BLaER1 treated with 17β-estradiol and CSF1 and Interleukin-3, amounts not matched to agents 10 nM and 100 nM (cell line): ENCODE data around the gene IQCN.

Source experiments
- H3K27ac ChIP-seq, 11 experiments: shearing (Covaris generic); formaldehyde crosslinking; 2 replicates each; pipeline ENCODE4 v1.8.1; 2022
- H3K27me3 ChIP-seq, 11 experiments: shearing (Covaris generic); formaldehyde crosslinking; 2 replicates each; pipeline ENCODE4 v1.8.1; 2022
- H3K36me3 ChIP-seq, 11 experiments: shearing (Covaris generic); formaldehyde crosslinking; 2 replicates each; pipeline ENCODE4 v1.8.1; 2022
- H3K4me1 ChIP-seq, 10 experiments: shearing (Covaris generic); formaldehyde crosslinking; 2 replicates each; pipeline ENCODE4 v1.8.1; 2022
- H3K4me2 ChIP-seq, 11 experiments: shearing (Covaris generic); formaldehyde crosslinking; 2 replicates each; pipeline ENCODE4 v1.8.1; 2022
- H3K4me3 ChIP-seq, 10 experiments: shearing (Covaris generic); formaldehyde crosslinking; 2 replicates each; pipeline ENCODE4 v1.8.1; 2022
- H3K9ac ChIP-seq, 11 experiments: shearing (Covaris generic); formaldehyde crosslinking; 2 replicates each; pipeline ENCODE4 v1.8.1; 2022
- H3K9me3 ChIP-seq, 11 experiments: shearing (Covaris generic); formaldehyde crosslinking; replicated peaks in 1 of 11; 2 replicates each; pipeline ENCODE4 v1.8.1; 2022
- H4K20me1 ChIP-seq, 11 experiments: shearing (Covaris generic); formaldehyde crosslinking; 2 replicates each; pipeline ENCODE4 v1.8.1; 2022
- Cebpa-rat ChIP-seq, 11 experiments: shearing (Covaris generic); IDR thresholded peaks; 2 replicates each; pipeline ENCODE4 v1.8.1; 2022

Gene IQCN

DNA sequence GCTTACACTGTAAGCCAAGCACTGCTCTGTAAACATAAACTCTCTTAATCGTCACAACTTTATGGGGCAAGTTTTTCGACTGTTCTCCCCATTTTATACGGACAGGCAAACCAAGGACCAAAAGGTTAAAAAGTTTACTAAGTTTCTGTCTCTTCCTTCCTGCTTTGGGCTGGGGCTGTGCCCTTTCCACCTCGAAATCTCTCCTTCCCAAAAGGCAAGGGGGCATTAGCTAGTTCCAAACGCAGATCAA, 4.9 kb upstream of the IQCN start:
- TF ChIP-seq Cebpa-rat (IDR thresholded peaks at IDR 0.05), result no peak
- peaks cover 26 to 48% (median 42%) of the 10 kb centered on the region in 11 experiments for H3K36me3 ChIP-seq
- no peaks in the 10 kb centered on the region for H3K27me3 ChIP-seq
- peak overlapping the region; percentile 73 to 97 (median 90) for H3K4me2 ChIP-seq
- H3K27ac ChIP-seq, result peak overlapping the region; percentile 15 to 100 (median 98); a peak in 21 of 22 replicates
- no peaks in the 10 kb centered on the region for H3K9me3 ChIP-seq
- H3K4me1 ChIP-seq, result peaks cover 32 to 65% (median 57%) of the 10 kb centered on the region in 10 experiments
- H4K20me1 ChIP-seq, result peaks cover 63 to 71% (median 69%) of the 10 kb centered on the region in 11 experiments
- H3K9ac ChIP-seq, result peak overlapping the region; percentile 95 to 100 (median 99)
- peak overlapping the region; percentile 81 to 99 (median 92) for H3K4me3 ChIP-seq

DNA sequence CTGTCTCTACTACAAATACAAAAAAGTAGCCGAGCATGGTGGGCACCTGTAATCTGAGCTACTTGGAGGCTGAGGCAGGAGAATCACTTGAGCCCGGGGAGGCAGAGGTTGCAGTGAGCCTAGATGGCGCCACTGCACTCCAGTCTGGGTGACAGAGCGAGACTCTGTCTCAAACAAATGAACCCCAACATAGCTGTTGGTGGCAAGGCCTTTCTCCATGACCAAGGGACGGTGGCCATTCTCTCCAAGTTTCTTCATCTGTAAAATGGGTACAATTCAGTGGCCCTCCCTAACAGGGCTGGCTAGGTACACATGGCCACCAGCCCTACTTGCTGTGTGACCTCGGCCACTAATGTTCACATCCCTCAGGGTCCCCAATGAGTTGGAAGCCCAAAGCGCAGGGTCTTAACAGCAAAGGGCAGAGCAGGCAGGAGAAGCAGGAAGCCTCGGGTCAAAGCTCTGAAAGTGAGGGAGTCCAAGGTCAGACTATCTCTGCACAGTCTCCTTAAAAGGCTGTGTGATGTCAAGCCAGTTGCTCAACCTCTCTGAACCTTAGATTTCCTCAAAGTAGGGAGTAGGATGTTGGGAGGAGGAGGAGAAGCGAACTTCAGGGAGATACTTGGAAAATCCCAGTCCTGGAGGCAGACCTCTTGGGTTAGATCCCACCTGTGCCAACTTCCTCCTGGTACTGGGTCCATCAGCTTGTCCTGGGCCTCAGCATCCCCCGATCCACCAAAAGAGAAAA, 4.4 kb upstream of the IQCN start:
- Histone ChIP-seq H3K4me2 (peak overlapping the region; percentile 73 to 97 (median 90)), H3K4me3 (peak overlapping the region; percentile 81 to 99 (median 92)), H3K36me3 (peaks cover 26 to 50% (median 43%) of the 10 kb centered on the region in 11 experiments), H4K20me1 (peaks cover 68 to 76% (median 74%) of the 10 kb centered on the region in 11 experiments), H3K9ac (peak overlapping the region; percentile 95 to 100 (median 99)), H3K27me3 (no peaks in the 10 kb centered on the region), H3K4me1 (peaks cover 32 to 62% (median 55%) of the 10 kb centered on the region in 10 experiments), H3K27ac (peak overlapping the region; percentile 15 to 100 (median 98); a peak in 20 of 22 replicates), H3K9me3 (no peaks in the 10 kb centered on the region)
- no peak for TF ChIP-seq Cebpa-rat (IDR thresholded peaks at IDR 0.05)

DNA sequence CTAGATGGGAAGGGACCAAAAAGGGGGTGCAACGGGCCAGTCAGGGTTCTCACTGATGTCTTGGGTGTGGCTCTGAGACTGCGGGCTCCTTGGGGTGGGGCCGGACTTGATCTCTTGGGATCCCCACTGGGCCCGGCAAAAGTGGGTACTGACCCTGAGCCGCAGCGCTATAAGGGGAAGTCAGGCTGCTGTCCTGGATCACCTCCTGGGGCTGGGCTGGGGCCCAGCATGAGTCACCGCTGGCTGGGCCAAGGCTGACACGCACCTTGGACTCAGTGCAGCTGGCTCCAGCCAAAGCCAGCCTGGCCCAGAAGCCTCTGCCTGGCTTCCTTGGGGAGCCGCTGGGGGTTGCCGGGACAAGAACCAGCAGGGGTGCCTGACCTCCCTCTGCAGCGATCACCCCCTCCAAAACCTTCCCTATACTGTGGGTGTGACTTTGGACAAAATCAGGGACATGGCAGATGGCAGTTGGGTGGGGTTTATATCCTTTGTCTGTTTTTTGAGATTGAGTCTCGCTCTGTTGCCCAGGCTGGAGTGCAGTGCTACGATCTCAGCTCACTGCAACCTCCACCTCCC, 617 bp upstream of the IQCN start:
- H3K4me3 ChIP-seq, result no peak overlapping the region
- 0 out of 22 replicates have a peak overlapping the region, but pooled peaks of 1 of the 11 experiments have one; percentile 7 for H3K27ac ChIP-seq
- TF ChIP-seq Cebpa-rat (IDR thresholded peaks at IDR 0.05), result no peak
- H3K36me3 ChIP-seq, result peaks cover 26 to 56% (median 45%) of the 10 kb centered on the region in 11 experiments
- peak overlapping the region in 3 of 11 experiments; percentile 7 to 48 (median 47); a peak in 2 of 22 replicates for H3K9ac ChIP-seq
- H4K20me1 ChIP-seq, result peaks cover 69 to 99% (median 84%) of the 10 kb centered on the region in 11 experiments
- H3K4me1 ChIP-seq, result peaks cover 21 to 47% (median 39%) of the 10 kb centered on the region in 10 experiments
- no peaks in the 10 kb centered on the region for H3K27me3 ChIP-seq
- peak overlapping the region in 6 of 11 experiments; percentile 17 to 77 (median 56); a peak in 11 of 22 replicates for H3K4me2 ChIP-seq
- no peaks in the 10 kb centered on the region for H3K9me3 ChIP-seq

DNA sequence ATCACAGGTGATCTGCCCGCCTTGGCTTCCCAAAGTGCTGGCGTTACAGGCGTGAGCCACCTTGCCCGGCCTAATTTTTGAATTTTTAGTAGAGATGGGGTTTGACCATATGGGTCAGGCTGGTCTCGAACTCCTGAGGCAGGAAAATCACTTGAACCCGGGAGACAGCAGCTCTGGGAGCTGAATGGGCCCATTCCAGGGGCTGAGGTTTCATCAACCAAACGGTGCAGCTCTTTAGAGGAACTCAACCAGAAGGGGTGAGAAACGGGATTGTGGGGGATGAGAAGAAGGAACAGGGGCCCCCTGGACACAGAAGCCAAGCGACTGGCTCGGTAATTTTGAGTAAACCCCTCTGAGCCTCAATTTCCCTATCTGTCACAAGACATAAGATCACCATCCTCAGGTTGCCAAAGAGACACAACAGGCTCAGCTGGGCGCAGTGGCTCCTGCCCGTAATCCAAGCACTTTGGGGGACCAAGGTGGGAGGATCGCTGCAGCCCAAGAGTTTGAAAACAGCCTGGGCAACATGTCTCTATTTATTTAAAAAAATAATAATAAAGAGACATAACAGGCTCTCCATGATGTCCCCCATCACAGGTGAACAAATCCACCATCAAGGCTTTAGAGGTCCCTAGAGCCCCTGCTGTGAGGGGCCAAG, 562 bp downstream of the IQCN start:
- peaks cover 20 to 51% (median 41%) of the 10 kb centered on the region in 11 experiments for H3K36me3 ChIP-seq
- peaks cover 15 to 50% (median 37%) of the 10 kb centered on the region in 10 experiments for H3K4me1 ChIP-seq
- H3K27me3 ChIP-seq, result no peaks in the 10 kb centered on the region
- TF ChIP-seq Cebpa-rat (IDR thresholded peaks at IDR 0.05), result no peak
- no peaks in the 10 kb centered on the region for H3K9me3 ChIP-seq
- no peak overlapping the region for H3K27ac ChIP-seq
- H3K9ac ChIP-seq, result no peak overlapping the region
- no peak overlapping the region for H3K4me2 ChIP-seq
- no peak overlapping the region for H3K4me3 ChIP-seq
- peaks cover 60 to 98% (median 79%) of the 10 kb centered on the region in 11 experiments for H4K20me1 ChIP-seq

DNA sequence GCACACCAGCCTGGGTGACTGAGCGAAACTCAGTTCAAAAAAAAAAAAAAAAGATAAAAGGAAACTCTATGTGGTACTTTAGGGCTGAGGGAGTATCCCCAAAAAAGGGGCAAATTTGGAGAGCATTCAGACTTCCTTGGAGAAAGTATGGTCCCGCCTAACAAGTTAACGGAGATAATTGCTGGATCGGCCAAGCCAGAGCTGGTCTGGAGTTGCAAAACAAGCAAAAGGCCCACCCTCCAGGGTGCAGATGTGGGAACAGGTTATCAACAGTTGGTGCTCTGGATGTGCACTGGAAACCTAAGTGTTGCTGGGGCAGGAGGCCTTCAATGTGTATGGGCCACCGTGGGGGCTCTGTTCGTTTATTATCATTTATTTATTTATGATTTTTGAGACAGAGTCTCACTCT, 2.8 kb downstream of the IQCN start:
- Histone ChIP-seq H4K20me1 (peaks cover 38 to 79% (median 56%) of the 10 kb centered on the region in 11 experiments), H3K9me3 (no peaks in the 10 kb centered on the region), H3K27ac (no peak overlapping the region), H3K4me3 (no peak overlapping the region), H3K27me3 (no peaks in the 10 kb centered on the region), H3K9ac (no peak overlapping the region), H3K4me1 (peaks cover 6 to 35% (median 26%) of the 10 kb centered on the region in 10 experiments; a peak in 19 of 20 replicates), H3K4me2 (no peak overlapping the region), H3K36me3 (peaks cover 27 to 53% (median 40%) of the 10 kb centered on the region in 11 experiments)
- no peak for TF ChIP-seq Cebpa-rat (IDR thresholded peaks at IDR 0.05)

DNA sequence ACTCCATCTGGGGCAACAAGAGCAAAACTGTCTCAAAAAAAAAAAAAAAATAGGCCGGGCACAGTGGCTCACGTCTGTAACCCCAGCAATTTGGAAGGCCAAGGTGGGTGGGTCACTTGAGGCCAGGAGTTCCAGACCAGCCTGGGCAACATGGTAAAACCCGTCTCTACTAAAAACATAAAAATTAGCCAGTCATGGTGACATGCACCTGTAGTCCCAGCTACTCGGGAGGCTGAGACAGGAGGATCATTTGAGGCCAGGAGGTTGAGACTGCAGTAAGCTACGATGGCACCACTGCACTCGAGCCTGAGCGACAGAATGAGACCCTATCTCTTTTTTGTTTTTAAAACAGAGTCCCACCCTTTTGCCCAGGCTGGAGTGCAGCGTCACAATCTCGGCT, 3.9 kb downstream of the IQCN start:
- peaks cover 13 to 36% (median 26%) of the 10 kb centered on the region in 10 experiments for H3K4me1 ChIP-seq
- no peak overlapping the region for H3K9ac ChIP-seq
- H3K9me3 ChIP-seq, result no peaks in the 10 kb centered on the region
- H3K27ac ChIP-seq, result no peak overlapping the region
- H3K36me3 ChIP-seq, result peaks cover 16 to 53% (median 34%) of the 10 kb centered on the region in 11 experiments
- peaks cover 27 to 68% (median 45%) of the 10 kb centered on the region in 11 experiments for H4K20me1 ChIP-seq
- no peak for TF ChIP-seq Cebpa-rat (IDR thresholded peaks at IDR 0.05)
- no peak overlapping the region for H3K4me2 ChIP-seq
- no peak overlapping the region for H3K4me3 ChIP-seq
- no peaks in the 10 kb centered on the region for H3K27me3 ChIP-seq

DNA sequence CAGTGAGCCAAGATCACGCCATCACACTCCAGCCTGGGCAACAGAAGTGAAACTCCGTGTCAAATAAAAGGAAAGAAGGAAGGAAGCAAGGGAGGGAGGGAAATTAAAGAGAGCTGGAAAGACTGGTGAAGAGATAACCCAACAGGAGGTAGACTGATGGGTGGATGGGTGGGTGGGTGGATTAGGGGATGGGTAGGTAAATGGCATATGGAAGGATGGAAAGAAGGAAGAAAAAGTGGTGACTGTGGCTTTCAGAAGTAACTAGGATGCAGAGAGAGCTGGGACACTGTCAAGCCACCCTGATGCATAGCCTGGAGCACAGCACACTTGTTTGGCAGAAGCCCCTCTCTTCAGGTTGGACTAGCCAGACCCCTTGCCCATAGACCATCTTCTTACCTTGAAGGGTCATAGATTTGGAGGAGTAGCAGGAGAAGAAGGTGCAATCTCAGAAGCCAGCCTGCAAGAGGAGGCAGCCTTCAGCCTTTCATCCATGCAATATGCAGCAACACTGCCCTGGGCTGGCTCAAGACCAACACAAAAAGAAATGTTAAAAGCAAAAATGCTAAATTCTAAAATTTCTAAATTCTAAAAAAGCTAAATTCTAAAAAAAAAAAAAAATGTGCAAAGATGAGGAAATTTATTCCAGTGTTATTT, 5.1 kb downstream of the IQCN start:
- H3K4me3 ChIP-seq, result no peak overlapping the region
- no peak overlapping the region for H3K9ac ChIP-seq
- no peak for TF ChIP-seq Cebpa-rat (IDR thresholded peaks at IDR 0.05)
- H3K9me3 ChIP-seq, result no peaks in the 10 kb centered on the region
- no peaks in the 10 kb centered on the region for H3K27me3 ChIP-seq
- H3K36me3 ChIP-seq, result peaks cover 8 to 54% (median 31%) of the 10 kb centered on the region in 11 experiments; a peak in 21 of 22 replicates
- peaks cover 16 to 60% (median 34%) of the 10 kb centered on the region in 11 experiments; a peak in 19 of 22 replicates for H4K20me1 ChIP-seq
- H3K4me1 ChIP-seq, result peaks cover 10 to 34% (median 25%) of the 10 kb centered on the region in 10 experiments
- peak overlapping the region in 4 of 11 experiments; percentile 18 to 50 (median 24); a peak in 5 of 22 replicates for H3K4me2 ChIP-seq
- H3K27ac ChIP-seq, result no peak overlapping the region

DNA sequence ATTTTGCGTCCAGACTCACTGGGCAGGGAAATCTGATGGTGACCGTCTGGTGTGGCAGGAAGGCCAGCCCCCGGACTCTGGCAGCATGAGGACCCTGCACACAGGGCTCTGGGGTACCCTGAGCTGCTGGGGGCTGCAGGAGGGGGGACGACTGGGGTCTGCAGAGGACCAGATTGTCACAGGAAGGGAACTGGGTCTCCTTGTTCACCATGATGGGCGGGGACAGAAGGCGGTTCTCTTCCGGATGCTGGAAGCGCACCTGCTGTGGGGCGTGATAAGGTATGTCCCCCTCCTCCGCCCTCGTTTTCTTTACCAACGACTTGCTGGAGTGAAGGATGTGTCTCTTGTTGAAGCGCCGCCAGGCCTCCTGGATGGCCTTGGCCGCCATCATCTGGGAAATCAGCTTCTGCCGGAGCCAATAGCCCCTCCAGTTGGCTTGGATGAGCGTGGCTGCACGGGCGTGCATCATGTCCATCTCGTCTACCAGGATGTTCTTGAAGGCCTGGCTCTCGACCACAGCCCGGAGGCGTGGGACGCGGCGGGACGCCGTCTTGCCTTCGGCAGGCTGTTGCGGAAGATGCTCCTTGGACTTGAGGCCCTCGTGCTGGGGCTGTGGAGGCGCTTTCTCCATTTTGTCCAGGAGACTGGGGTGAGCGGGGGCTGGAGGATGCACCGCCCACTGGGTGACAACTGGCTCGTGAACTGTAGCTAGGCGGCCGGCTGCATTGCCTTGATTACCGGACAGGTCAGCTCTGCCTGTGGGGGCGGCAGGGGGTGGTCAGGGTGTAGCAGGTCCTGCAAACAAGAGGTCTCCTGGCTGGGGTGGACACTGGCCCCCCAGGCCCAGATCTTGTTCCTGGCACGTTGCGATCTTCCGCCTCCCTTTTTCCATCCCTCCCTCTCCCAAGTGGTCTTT, 7.2 kb downstream of the IQCN start:
- Histone ChIP-seq H3K36me3 (peaks cover 8 to 55% (median 25%) of the 10 kb centered on the region in 11 experiments; a peak in 21 of 22 replicates), H4K20me1 (peaks cover under 1 to 47% (median 14%) of the 10 kb centered on the region in 11 experiments; a peak in 11 of 22 replicates), H3K4me1 (peaks cover 10 to 40% (median 28%) of the 10 kb centered on the region in 10 experiments), H3K4me2 (peak overlapping the region in 1 of 11 experiments; percentile 87; a peak in 1 of 22 replicates), H3K9me3 (no peaks in the 10 kb centered on the region), H3K27me3 (no peaks in the 10 kb centered on the region), H3K27ac (no peak overlapping the region), H3K4me3 (no peak overlapping the region), H3K9ac (no peak overlapping the region)
- no peak for TF ChIP-seq Cebpa-rat (IDR thresholded peaks at IDR 0.05)
